Measurements from ENCODE around the gene ARSI.
A peak's percentile ranks its signal among the peaks of the same experiment; 100 is the strongest.

The ARSI gene

DNA sequence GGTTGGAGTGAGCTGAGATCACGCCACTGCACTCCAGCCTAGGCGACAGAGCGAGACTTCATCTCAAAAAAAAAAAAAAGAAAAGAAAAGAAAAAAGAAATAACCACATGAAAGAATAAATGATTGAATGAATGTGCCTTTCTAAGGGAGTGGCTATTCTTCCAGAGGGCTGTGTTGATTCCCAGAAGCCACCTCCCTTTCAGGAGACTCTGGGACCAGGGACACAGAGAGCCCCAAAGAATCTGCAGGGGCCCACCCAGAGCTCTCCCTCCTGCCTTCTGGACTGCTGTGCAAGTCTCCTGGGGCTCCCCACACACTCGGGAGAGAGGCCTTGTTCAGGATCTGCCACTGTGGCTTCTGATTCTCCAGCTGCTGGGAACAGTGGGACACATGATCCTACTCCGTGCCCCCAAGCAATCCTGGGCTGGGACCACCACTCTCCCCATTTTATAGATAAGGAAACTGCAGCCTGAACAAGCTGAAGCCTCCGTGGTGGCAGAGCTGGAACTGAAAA lies 36.8 kb downstream of the ARSI start:
- no peak overlapping the region for H3K27ac ChIP-seq
- no peak for TF ChIP-seq ZFX (IDR thresholded peaks at IDR 0.05)
- TF ChIP-seq, protein P1, sequence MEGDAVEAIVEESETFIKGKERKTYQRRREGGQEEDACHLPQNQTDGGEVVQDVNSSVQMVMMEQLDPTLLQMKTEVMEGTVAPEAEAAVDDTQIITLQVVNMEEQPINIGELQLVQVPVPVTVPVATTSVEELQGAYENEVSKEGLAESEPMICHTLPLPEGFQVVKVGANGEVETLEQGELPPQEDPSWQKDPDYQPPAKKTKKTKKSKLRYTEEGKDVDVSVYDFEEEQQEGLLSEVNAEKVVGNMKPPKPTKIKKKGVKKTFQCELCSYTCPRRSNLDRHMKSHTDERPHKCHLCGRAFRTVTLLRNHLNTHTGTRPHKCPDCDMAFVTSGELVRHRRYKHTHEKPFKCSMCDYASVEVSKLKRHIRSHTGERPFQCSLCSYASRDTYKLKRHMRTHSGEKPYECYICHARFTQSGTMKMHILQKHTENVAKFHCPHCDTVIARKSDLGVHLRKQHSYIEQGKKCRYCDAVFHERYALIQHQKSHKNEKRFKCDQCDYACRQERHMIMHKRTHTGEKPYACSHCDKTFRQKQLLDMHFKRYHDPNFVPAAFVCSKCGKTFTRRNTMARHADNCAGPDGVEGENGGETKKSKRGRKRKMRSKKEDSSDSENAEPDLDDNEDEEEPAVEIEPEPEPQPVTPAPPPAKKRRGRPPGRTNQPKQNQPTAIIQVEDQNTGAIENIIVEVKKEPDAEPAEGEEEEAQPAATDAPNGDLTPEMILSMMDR (conservative IDR thresholded peaks at IDR 0.05) = no peak

DNA sequence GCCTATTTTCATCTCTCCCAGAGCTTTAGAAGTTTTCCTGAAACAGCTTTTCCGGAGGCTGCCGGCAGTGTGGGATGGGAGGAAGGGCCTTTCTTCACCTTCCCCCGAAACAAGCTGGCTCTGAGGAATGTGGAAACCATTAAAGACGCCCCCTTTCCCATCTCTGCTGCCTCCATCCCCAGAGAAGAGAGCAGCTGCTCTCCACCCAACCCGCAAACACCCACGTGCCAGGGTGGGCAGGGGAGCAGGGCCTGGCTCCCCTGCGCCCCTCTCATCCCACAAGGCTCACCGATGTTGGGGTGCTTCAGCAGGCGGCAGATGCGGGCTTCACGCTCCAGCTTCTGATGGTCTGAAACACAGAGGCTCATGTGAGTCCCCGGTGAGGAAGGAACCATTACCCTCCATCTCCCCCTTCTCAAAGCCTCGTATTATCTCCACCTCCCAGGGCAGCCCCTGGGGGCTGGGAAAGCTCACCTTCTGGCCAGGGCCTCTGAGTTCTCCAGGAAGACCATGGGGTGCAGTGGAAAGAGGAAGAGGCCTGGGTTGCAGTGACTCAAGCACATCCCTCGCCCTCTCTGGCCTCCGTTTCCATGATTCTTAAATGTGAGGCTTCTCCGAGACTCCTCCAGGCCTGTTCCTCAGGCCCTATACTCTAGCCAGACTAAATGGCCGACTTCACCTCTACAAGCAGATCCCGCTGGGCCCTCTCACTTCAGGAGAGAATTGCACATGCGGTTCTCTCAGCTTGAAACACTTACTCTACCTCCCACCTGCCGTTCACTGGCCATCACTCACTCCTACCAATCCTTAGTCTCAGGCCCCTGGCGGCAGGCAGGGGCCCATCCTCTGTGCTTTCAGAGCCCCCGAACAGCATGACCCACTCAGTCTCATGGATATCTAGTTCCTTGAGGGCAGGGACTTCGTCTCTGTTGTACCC lies 37.8 kb downstream of the ARSI start:
- peak overlapping the region; percentile 18; the same call in 1 of the 2 replicates for H3K27ac ChIP-seq
- no peak for TF ChIP-seq ZFX (IDR thresholded peaks at IDR 0.05)
- TF ChIP-seq, protein P1 (conservative IDR thresholded peaks at IDR 0.05) = no peak

DNA sequence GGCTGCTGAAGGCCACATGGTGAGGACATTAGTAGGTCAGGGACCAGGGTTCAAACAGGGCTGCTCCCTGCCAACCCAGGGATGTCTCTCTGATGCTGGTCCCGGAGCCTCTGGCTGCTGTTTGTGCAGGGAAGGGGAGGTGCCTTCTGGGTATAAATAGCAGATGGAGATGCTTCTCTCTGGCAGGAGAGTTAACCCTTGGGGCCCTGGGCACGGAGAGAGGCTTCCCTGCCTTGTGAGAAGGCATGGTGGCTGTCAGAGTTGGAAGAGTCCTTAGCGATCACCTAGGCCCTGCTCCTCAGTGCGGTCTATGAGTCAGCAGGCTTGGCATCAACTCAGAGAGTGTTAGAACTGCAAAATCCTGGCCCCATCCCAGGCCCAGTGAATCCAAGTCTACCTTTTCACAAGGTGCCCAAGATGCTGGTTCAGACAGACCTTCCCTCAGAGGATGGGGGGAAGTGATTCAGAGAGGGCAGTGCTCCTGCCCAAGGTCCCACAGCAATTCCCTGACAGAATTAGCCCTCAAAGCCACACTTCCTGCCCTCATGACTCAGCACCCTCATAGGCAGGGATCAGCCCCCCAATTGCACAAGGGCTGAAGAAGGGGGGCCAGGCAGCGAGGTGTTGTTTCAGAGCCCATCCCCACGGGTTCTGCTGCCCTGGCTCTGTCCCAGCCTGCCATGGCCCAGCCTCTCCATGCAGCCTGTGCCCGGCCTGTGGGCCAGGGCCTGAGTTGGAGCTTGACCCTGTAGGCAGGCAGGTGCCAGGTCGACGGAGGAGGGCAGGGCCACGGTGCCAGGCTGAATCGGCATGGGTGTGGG lies 38.7 kb downstream of the ARSI start:
- H3K27ac ChIP-seq = peak overlapping the region; percentile 18; the same call in 1 of the 2 replicates
- TF ChIP-seq ZFX (IDR thresholded peaks at IDR 0.05) = no peak
- TF ChIP-seq, protein P1 (conservative IDR thresholded peaks at IDR 0.05) = no peak

DNA sequence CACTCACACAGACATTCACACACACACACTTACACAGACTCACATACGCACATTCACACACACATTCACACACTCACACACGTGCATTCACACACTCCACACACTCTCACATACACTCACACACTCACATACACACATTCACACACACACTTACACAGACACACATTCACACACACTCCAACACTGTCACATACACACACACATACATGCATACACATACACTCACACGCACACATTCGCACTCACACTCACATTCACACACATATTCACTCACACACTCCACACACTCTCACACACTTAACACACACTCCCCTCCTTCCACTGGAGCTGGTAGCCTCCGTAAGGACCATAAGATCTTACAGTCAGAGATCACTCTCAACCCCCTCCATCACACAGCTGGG lies 39.3 kb downstream of the ARSI start:
- no peak for TF ChIP-seq ZFX (IDR thresholded peaks at IDR 0.05)
- TF ChIP-seq, protein P1 (conservative IDR thresholded peaks at IDR 0.05) = no peak
- H3K27ac ChIP-seq = peak overlapping the region; percentile 2; the same call in 1 of the 2 replicates

DNA sequence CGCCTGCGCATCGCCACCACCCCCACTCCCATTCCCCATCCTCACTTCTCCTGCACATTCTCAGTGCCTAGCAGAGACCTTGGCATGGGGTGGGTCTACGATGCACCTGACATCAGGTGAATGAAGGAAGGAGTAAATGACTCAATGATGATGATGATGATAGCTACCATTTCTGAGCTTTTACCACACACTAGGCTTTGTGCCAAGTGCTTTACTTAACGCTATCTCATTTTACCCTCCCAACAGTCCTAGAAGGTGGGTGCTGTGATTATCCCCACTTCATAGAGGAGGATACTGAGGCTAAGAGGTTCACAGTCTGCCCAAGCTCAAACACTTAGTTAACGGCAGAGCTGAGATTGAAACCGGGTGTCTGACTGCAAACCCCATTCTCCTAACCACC lies 40.2 kb downstream of the ARSI start:
- no peak overlapping the region for H3K27ac ChIP-seq
- TF ChIP-seq ZFX (IDR thresholded peaks at IDR 0.05) = no peak
- TF ChIP-seq, protein P1 (conservative IDR thresholded peaks at IDR 0.05) = no peak

DNA sequence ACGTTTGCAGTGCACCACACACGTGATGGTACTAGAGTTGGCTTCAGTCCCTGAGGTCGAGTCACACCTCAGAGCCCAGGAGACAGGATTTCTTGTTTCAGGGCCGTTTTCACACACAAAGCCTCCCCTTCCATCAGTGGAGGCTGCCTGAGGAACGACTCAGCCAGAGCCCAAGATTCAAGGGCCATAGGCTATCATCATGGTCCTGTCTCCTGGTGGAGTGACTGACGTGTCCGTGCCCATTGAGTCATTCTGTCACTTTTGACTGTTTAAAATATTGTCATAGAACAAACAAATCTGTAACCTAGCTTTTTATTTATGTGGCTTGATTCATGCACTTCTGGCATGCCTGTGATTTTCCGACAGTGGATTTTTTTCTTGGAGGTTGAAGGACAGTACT lies 41.5 kb downstream of the ARSI start:
- no peak overlapping the region for H3K27ac ChIP-seq
- TF ChIP-seq, protein P1 (conservative IDR thresholded peaks at IDR 0.05) = no peak
- TF ChIP-seq ZFX (IDR thresholded peaks at IDR 0.05) = no peak
